ENCODE results near the gene RPS8.
"Not testable (repeated sequence)": the region's sequence is repeated elsewhere in the genome, so short reads cannot be mapped to it uniquely, and the experiment has no call there.

Gene RPS8

GRCh38 chr1:44802306-44803061 is 27.1 kb downstream of the RPS8 start:
- Mint-ChIP-seq H3K36me3 (ENCODE audit: low read depth) (peaks cover 64% of the 10 kb centered on the region), H3K4me3 (peak overlapping the region; percentile 96), H3K9me3 (no peaks in the 10 kb centered on the region), H3K27me3 (no peaks in the 10 kb centered on the region), H3K27ac (peak overlapping the region; percentile 47), H3K4me1 (ENCODE audit: low read depth) (peaks cover 70% of the 10 kb centered on the region)
- intact Hi-C loops (cut with micrococcal nuclease) = no loop called here

GRCh38 chr1:44803062-44803311 is 27.6 kb downstream of the RPS8 start:
- peaks cover 65% of the 10 kb centered on the region for H3K36me3 Mint-ChIP-seq (ENCODE audit: low read depth)
- peak overlapping the region; percentile 32 for H3K4me3 Mint-ChIP-seq
- no peaks in the 10 kb centered on the region for H3K27me3 Mint-ChIP-seq
- no peaks in the 10 kb centered on the region for H3K9me3 Mint-ChIP-seq
- intact Hi-C loops (cut with micrococcal nuclease) = no loop called here
- peaks cover 75% of the 10 kb centered on the region for H3K4me1 Mint-ChIP-seq (ENCODE audit: low read depth)
- H3K27ac Mint-ChIP-seq = peak overlapping the region; percentile 47

- peaks cover 68% of the 10 kb centered on the region for H3K36me3 Mint-ChIP-seq (ENCODE audit: low read depth)
- H3K9me3 Mint-ChIP-seq = no peaks in the 10 kb centered on the region
- H3K4me3 Mint-ChIP-seq = peak overlapping the region; percentile 32
- no peaks in the 10 kb centered on the region for H3K27me3 Mint-ChIP-seq
- H3K27ac Mint-ChIP-seq = peak overlapping the region; percentile 47
- H3K4me1 Mint-ChIP-seq (ENCODE audit: low read depth) = peaks cover 80% of the 10 kb centered on the region
- intact Hi-C loops (cut with micrococcal nuclease) = no loop called here
Measured at GRCh38 chr1:44803312-44804095, 28.2 kb downstream of the RPS8 start.

- H3K4me1 Mint-ChIP-seq (ENCODE audit: low read depth) = peaks cover 88% of the 10 kb centered on the region
Measured at GRCh38 chr1:44805311-44806024, 30.1 kb downstream of the RPS8 start.

GRCh38 chr1:44806025-44806703 is 30.8 kb downstream of the RPS8 start:
- Mint-ChIP-seq H3K27ac (peak overlapping the region; percentile 100), H3K4me1 (ENCODE audit: low read depth) (peaks cover 90% of the 10 kb centered on the region), H3K27me3 (no peaks in the 10 kb centered on the region), H3K36me3 (ENCODE audit: low read depth) (peaks cover 65% of the 10 kb centered on the region), H3K9me3 (no peaks in the 10 kb centered on the region), H3K4me3 (no peak overlapping the region)
- intact Hi-C loops (cut with micrococcal nuclease) = no loop called here

More at GRCh38 chr1:44805311-44806024, 30.1 kb downstream of the RPS8 start:
- Mint-ChIP-seq H3K4me3 (no peak overlapping the region), H3K27me3 (no peaks in the 10 kb centered on the region), H3K27ac (peak overlapping the region; percentile 100), H3K36me3 (ENCODE audit: low read depth) (peaks cover 65% of the 10 kb centered on the region), H3K9me3 (no peaks in the 10 kb centered on the region)
- intact Hi-C loops (cut with micrococcal nuclease) = no loop called here

GRCh38 chr1:44806704-44807363 is 31.5 kb downstream of the RPS8 start, which contains the start of gene DYNLT4:
DYNLT4 (minus strand) TSS chr1:44807351; CDS start chr1:44806668, 683 bp downstream.
- Mint-ChIP-seq H3K27me3 (no peaks in the 10 kb centered on the region), H3K36me3 (ENCODE audit: low read depth) (peaks cover 63% of the 10 kb centered on the region), H3K9me3 (no peaks in the 10 kb centered on the region), H3K4me3 (peak within 1 kb of the TSS; percentile 71), H3K27ac (peak within 1 kb of the TSS; percentile 100), H3K4me1 (ENCODE audit: low read depth) (peaks cover 93% of the 10 kb centered on the region)
- intact Hi-C loops (cut with micrococcal nuclease) = no loop called here

- no peaks in the 10 kb centered on the region for H3K9me3 Mint-ChIP-seq
- peak overlapping the region; percentile 71 for H3K4me3 Mint-ChIP-seq
- no peaks in the 10 kb centered on the region for H3K27me3 Mint-ChIP-seq
- H3K36me3 Mint-ChIP-seq (ENCODE audit: low read depth) = peaks cover 63% of the 10 kb centered on the region
- peak overlapping the region; percentile 100 for H3K27ac Mint-ChIP-seq
- H3K4me1 Mint-ChIP-seq (ENCODE audit: low read depth) = peaks cover 93% of the 10 kb centered on the region
- intact Hi-C loops (cut with micrococcal nuclease) = no loop called here
Measured at GRCh38 chr1:44807364-44808062, 32.2 kb downstream of the RPS8 start.

- peak within 1 kb of the TSS; percentile 71 for H3K4me3 Mint-ChIP-seq
- H3K27me3 Mint-ChIP-seq = no peaks in the 10 kb centered on the region
- H3K4me1 Mint-ChIP-seq (ENCODE audit: low read depth) = peaks cover 93% of the 10 kb centered on the region
- H3K36me3 Mint-ChIP-seq (ENCODE audit: low read depth) = peaks cover 63% of the 10 kb centered on the region
- intact Hi-C loops (cut with micrococcal nuclease) = no loop called here
- H3K27ac Mint-ChIP-seq = peak within 1 kb of the TSS; percentile 100
- H3K9me3 Mint-ChIP-seq = no peaks in the 10 kb centered on the region
Measured at GRCh38 chr1:44808063-44808937, 33.0 kb downstream of the RPS8 start, which contains the start of gene BTBD19. BTBD19 (plus strand) TSS chr1:44808523; CDS start chr1:44808821, 298 bp downstream.

GRCh38 chr1:44808938-44809917 is 33.9 kb downstream of the RPS8 start:
- intact Hi-C loops (cut with micrococcal nuclease) = loop anchor here (1.0 kb wide), 1 partner anchor 9 kb away; the partner anchor contains the start of gene PLK3
- peak overlapping the region; percentile 71 for H3K4me3 Mint-ChIP-seq
- peak overlapping the region; percentile 100 for H3K27ac Mint-ChIP-seq
- H3K36me3 Mint-ChIP-seq (ENCODE audit: low read depth) = peaks cover 57% of the 10 kb centered on the region
- H3K4me1 Mint-ChIP-seq (ENCODE audit: low read depth) = peaks cover 93% of the 10 kb centered on the region
- no peaks in the 10 kb centered on the region for H3K27me3 Mint-ChIP-seq
- no peaks in the 10 kb centered on the region for H3K9me3 Mint-ChIP-seq

- H3K4me1 Mint-ChIP-seq (ENCODE audit: low read depth) = peaks cover 91% of the 10 kb centered on the region
- H3K36me3 Mint-ChIP-seq (ENCODE audit: low read depth) = peaks cover 54% of the 10 kb centered on the region
- intact Hi-C loops (cut with micrococcal nuclease) = no loop called here
- H3K27ac Mint-ChIP-seq = peak overlapping the region; percentile 100
- H3K9me3 Mint-ChIP-seq = no peaks in the 10 kb centered on the region
- H3K27me3 Mint-ChIP-seq = no peaks in the 10 kb centered on the region
- peak overlapping the region; percentile 71 for H3K4me3 Mint-ChIP-seq
Measured at GRCh38 chr1:44810101-44810761, 34.9 kb downstream of the RPS8 start.

- Mint-ChIP-seq H3K36me3 (ENCODE audit: low read depth) (peaks cover 54% of the 10 kb centered on the region), H3K27ac (peak overlapping the region; percentile 100), H3K4me3 (peak overlapping the region; percentile 42), H3K4me1 (ENCODE audit: low read depth) (peaks cover 91% of the 10 kb centered on the region)
- H3K27me3 Mint-ChIP-seq; H3K9me3 Mint-ChIP-seq; intact Hi-C loops (cut with micrococcal nuclease): not testable (repeated sequence)
Measured at GRCh38 chr1:44810762-44811105, 35.4 kb downstream of the RPS8 start.
